Measurements from ENCODE around the gene HLTF. TPM values are rescaled to one million over a fixed set of nuclear protein-coding genes. Genes with fewer than 3 reads are reported as not detected.

The HLTF gene
- total RNA-seq, 4 donors from 2014 or later, result 13.3 to 26.2 (median 19.4) TPM

DNA sequence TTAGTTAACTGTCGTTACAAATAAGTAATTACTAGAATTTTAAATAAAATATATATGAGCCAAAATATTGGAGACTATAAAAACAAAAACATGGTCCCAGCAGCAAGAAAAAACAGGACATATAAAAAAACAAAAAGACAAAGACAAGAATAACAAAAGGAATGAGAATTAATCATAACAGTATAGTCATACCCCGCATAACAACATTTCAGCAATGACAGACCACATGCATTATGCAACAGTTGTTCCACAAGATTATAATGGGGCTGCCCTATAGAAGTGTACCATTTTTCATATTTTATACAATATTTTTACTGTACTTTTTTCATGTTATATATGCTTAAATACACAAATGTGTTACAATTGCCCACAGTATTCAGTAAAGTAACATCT lies 5.6 kb downstream of the HLTF start:
- 75% methylated on average over 2 of the region's 2 CpGs for WGBS

DNA sequence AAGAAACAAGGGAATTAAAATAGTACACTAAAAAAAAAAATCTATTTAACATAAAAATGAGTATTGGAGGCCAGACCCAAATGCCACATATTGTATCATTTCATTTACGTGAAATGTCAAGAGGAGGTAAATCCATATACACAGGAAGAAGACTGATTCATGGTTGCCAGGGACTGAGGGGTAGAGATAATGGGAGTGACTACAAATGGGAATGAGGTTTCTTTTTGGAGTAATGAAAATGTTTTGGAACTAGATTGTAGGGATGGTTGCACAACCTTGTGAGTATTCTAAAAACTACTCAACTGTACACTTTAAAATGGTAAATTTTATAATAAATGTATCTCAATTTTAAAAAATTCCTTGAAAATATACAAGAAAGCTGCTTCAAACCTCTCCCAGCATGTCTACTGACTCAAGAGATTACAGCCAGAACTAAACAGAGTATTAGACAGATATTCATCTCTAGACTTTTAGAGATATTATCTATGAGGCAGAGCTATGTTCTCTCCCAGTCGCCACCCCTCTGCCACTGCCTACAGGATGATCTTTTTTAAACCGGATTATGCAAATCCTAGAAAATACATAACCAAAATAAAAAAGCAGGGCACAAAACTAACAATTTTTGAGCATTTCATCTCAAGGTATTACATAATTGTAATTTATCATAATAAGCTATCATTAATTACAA lies 6.2 kb downstream of the HLTF start:
- 94% methylated on average over 3 of the region's 3 CpGs for WGBS
- no peak overlapping the region for H3K4me3 ChIP-seq
- no peak overlapping the region for H3K27ac ChIP-seq (replicated peaks in 1 of 4)
- intact Hi-C loops (cut with DNase I), result loop anchor here (10.0 kb wide), 1 partner anchor 85 kb away; the partner anchor contains the start of gene GYG1
- TF ChIP-seq, protein P1, sequence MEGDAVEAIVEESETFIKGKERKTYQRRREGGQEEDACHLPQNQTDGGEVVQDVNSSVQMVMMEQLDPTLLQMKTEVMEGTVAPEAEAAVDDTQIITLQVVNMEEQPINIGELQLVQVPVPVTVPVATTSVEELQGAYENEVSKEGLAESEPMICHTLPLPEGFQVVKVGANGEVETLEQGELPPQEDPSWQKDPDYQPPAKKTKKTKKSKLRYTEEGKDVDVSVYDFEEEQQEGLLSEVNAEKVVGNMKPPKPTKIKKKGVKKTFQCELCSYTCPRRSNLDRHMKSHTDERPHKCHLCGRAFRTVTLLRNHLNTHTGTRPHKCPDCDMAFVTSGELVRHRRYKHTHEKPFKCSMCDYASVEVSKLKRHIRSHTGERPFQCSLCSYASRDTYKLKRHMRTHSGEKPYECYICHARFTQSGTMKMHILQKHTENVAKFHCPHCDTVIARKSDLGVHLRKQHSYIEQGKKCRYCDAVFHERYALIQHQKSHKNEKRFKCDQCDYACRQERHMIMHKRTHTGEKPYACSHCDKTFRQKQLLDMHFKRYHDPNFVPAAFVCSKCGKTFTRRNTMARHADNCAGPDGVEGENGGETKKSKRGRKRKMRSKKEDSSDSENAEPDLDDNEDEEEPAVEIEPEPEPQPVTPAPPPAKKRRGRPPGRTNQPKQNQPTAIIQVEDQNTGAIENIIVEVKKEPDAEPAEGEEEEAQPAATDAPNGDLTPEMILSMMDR (IDR thresholded peaks at IDR 0.05), result no peak
- TF ChIP-seq POLR2A (IDR thresholded peaks at IDR 0.05; ENCODE audit: low read depth) (no peak), EP300 (IDR thresholded peaks at IDR 0.05) (no peak)
- peaks cover 4 to 18% (median 16%) of the 10 kb centered on the region in 4 donors for H3K4me1 ChIP-seq
- DNase-seq (ENCODE audit: extremely low spot score), result no peak
- H3K36me3 ChIP-seq, result peaks cover 0 to 12% (median 5%) of the 10 kb centered on the region in 4 donors
- no peaks in the 10 kb centered on the region for H3K27me3 ChIP-seq
- no peaks in the 10 kb centered on the region for H3K9me3 ChIP-seq

More for the DNA sequence above, 5.6 kb downstream of the HLTF start:
- TF ChIP-seq EP300 (IDR thresholded peaks at IDR 0.05) (no peak), POLR2A (IDR thresholded peaks at IDR 0.05; ENCODE audit: low read depth) (no peak), POLR2AphosphoS5 (IDR thresholded peaks at IDR 0.05) (no peak)
- TF ChIP-seq, protein P1 (IDR thresholded peaks at IDR 0.05), result no peak
- H3K9me3 ChIP-seq, result no peaks in the 10 kb centered on the region
- no peak overlapping the region for H3K27ac ChIP-seq (replicated peaks in 1 of 4)
- H3K4me1 ChIP-seq, result peaks cover 6 to 23% (median 21%) of the 10 kb centered on the region in 4 donors
- H3K4me3 ChIP-seq, result no peak overlapping the region
- intact Hi-C loops (cut with DNase I), result loop anchor here (10.0 kb wide), 1 partner anchor 86 kb away; the partner anchor contains the start of gene GYG1
- H3K27me3 ChIP-seq, result no peaks in the 10 kb centered on the region
- H3K36me3 ChIP-seq, result peaks cover 0 to 6% (median under 1%) of the 10 kb centered on the region in 4 donors
- DNase-seq (ENCODE audit: extremely low spot score), result no peak

DNA sequence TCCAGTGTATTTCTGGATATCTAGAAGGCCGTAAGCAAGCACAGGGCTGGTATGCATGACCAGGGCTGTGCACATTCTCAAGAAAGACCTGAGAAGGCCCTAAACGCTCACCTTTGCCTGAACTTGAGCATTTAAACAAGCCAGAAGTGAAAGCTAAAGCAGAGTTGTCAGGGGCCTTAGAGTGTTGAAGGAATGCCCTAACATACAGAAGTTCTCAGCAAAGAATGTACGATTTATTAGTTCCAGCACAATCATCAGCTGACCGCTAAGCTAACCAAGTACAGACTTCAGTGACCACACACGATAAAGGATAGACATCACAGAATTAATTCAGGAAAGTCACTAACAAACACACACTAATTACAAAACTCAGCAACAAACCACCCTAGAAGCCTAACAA lies 8.7 kb downstream of the HLTF start:
- 68% methylated on average over 5 of the region's 5 CpGs for WGBS
- H3K9me3 ChIP-seq, result no peaks in the 10 kb centered on the region
- no peak overlapping the region for H3K27ac ChIP-seq (replicated peaks in 1 of 4)
- peaks cover 0 to 11% (median 6%) of the 10 kb centered on the region in 4 donors for H3K4me1 ChIP-seq
- peaks cover 4 to 26% (median 17%) of the 10 kb centered on the region in 4 donors for H3K36me3 ChIP-seq
- TF ChIP-seq POLR2AphosphoS5 (IDR thresholded peaks at IDR 0.05) (no peak), EP300 (IDR thresholded peaks at IDR 0.05) (no peak), POLR2A (IDR thresholded peaks at IDR 0.05; ENCODE audit: low read depth) (no peak)
- TF ChIP-seq, protein P1 (IDR thresholded peaks at IDR 0.05), result no peak
- intact Hi-C loops (cut with DNase I), result no loop called here
- DNase-seq (ENCODE audit: extremely low spot score), result no peak
- no peak overlapping the region for H3K4me3 ChIP-seq
- H3K27me3 ChIP-seq, result no peaks in the 10 kb centered on the region

DNA sequence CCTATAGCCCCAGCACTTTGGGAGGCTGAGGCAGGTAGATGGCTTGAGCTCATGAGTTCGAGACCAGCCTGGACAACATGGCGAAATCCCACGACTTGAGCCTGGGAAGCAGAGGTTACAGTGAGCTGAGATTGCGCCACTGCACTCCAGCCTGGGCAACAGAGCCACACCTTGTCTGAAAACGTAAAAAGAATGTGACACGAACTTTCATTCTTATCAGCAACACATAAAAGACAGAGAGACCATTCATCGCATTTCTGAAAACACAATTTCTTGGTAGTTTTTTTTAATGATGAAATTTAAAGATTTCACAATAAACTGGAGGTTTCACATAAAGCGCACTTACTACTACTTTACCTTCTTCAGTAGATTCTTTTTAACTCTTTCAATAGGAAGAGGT lies 18.4 kb downstream of the HLTF start:
- H3K27ac ChIP-seq (replicated peaks in 1 of 4), result no peak overlapping the region
- H3K36me3 ChIP-seq, result peaks cover 11 to 73% (median 48%) of the 10 kb centered on the region in 4 donors
- DNase-seq (ENCODE audit: extremely low spot score), result no peak
- TF ChIP-seq, protein P1 (IDR thresholded peaks at IDR 0.05), result no peak
- TF ChIP-seq POLR2AphosphoS5 (IDR thresholded peaks at IDR 0.05) (no peak), POLR2A (IDR thresholded peaks at IDR 0.05; ENCODE audit: low read depth) (no peak), EP300 (IDR thresholded peaks at IDR 0.05) (no peak)
- H3K9me3 ChIP-seq, result no peaks in the 10 kb centered on the region
- intact Hi-C loops (cut with DNase I), result no loop called here
- H3K4me3 ChIP-seq, result no peak overlapping the region
- H3K4me1 ChIP-seq, result no peaks in the 10 kb centered on the region
- no peaks in the 10 kb centered on the region for H3K27me3 ChIP-seq
- WGBS, result 93% methylated on average over 8 of the region's 8 CpGs

Data from esophagus muscularis mucosa (tissue), 4 donors.